Psoas muscle (tissue), 8 donors: Measurements from ENCODE around the gene UBAC2. TPM values are rescaled to one million over a fixed set of nuclear protein-coding genes. Genes with fewer than 3 reads are reported as not detected.

Source experiments
- ATAC-seq, 4 donors: fragments of 200-7000 bp; cut with Tn5 transposase; one replicate each; pipeline ENCODE4 v1.9.1; 2020; ENCODE audit warnings: moderate library complexity in 3 of 4, mild to moderate bottlenecking in 2 of 4
- DNase-seq, 2 donors: peaks; one replicate each; pipeline ENCODE4 v3.0.0-alpha.2; 2020
- H3K27ac ChIP-seq: fragments of 200-600 bp; one replicate; pipeline ENCODE4 v1.8.0; 2022
- H3K27me3 ChIP-seq, 3 donors: fragments of 200-600 bp in 1 of 3; one replicate each; pipeline versions ENCODE4 v1.6.1 to v1.8.0; 2013 to 2022; ENCODE audit warnings: low read length in 2 of 3, mild to moderate bottlenecking in 2 of 3, moderate library complexity in 1 of 3; ENCODE audit not compliant: insufficient read depth in 3 of 3
- H3K36me3 ChIP-seq, 2 donors: fragments of 200-600 bp in 1 of 2; one replicate each; pipeline versions ENCODE4 v1.6.1 to v1.8.0; 2013 to 2022; ENCODE audit warnings: low read depth in 1 of 2, mild to moderate bottlenecking in 1 of 2, moderate library complexity in 1 of 2; ENCODE audit not compliant: insufficient read depth in 1 of 2
- H3K4me1 ChIP-seq: fragments of 200-600 bp; one replicate; pipeline ENCODE4 v1.8.0; 2022
- H3K4me3 ChIP-seq: fragments of 200-600 bp; one replicate; pipeline ENCODE4 v1.8.0; 2022; ENCODE audit warnings: mild to moderate bottlenecking
- H3K9me3 ChIP-seq: fragments of 200-600 bp; one replicate; pipeline ENCODE4 v1.8.0; 2022
- CTCF ChIP-seq: fragments of 200-600 bp; IDR thresholded peaks from one replicate; pipeline ENCODE4 v1.8.0; 2022; ENCODE audit warnings: antibody characterized with exemption
- WGBS, 3 donors: extraction: QIAGEN DNeasy Blood & Tissue Kit; methylation state at CpG; one replicate each; pipeline versions ENCODE4 v1.1.6 to v1.1.7; 2013; 5-methylcytosine and 5-hydroxymethylcytosine counted together
- intact Hi-C, 2 donors: fragments of 100-400 bp; cut with DNase I; formaldehyde crosslinking; loops; one replicate each; pipeline versions ENCODE4 v1.11.0 to v1.14.2; 2022
- polyA plus RNA-seq, 3 donors: library from polyadenylated mRNA; stranded (reverse); fragments of 200-250 nt; gene quantifications; one replicate each; pipeline ENCODE4 v1.2.3, GENCODE V29; 2013
- total RNA-seq, 4 donors: library from RNA; stranded (reverse); fragmentation: NEBNext Ultra II Directional in 2 of 4; extraction: Animal tissue kit (Norgen Biotek cat#: 25700) in 2 of 4; gene quantifications; one replicate each; pipeline versions ENCODE4 v1.2.1 to v1.2.4, GENCODE V29; 2021 to 2023
- donor health status: healthy with polysubstance abuse.
- donor health status: DM: no; HTN: no; CAD: no; lungs with moderate emphysema.
- donor health status: Bipolar disorder and iron deficiency.
- donor health status: healthy.
- donor health status: DM: yes; HTN: yes; CAD: no.
- donor health status: DM: no; HTN: no; CAD: no.
- donor health status: DM: no; HTN: no; CAD: no.
- donor health status: DM: yes; HTN: yes; CAD: no.

Gene UBAC2
- total and polyA plus RNA-seq, 7 donors, result 54.1 to 97.1 (median 71.7) TPM

GRCh38 chr13:99214232-99214631 lies 13.6 kb downstream of the UBAC2 start:
- peaks cover 39% of the 10 kb centered on the region for H3K4me1 ChIP-seq
- peak overlapping the region; percentile 62 for H3K27ac ChIP-seq
- TF ChIP-seq CTCF, result no peak
- intact Hi-C loops, result no loop called here
- H3K27me3 ChIP-seq, result no peaks in the 10 kb centered on the region
- ATAC-seq (no peak), DNase-seq (no peak)
- no peaks in the 10 kb centered on the region for H3K9me3 ChIP-seq
- no peaks in the 10 kb centered on the region for H3K36me3 ChIP-seq
- WGBS, 3 donors, result 56 to 70% (median 58%) methylated on average over 7 of the region's 7 CpGs
- H3K4me3 ChIP-seq, result no peak overlapping the region

GRCh38 chr13:99214731-99215130 lies 14.1 kb downstream of the UBAC2 start:
- intact Hi-C loops, result loop anchor here (5.0 kb wide), 2 partner anchors 43 to 53 kb away; partner anchors contain the start of gene GPR18 (in 1 of the 2)
- no peak overlapping the region for H3K4me3 ChIP-seq
- 29 to 56% (median 53%) methylated on average over 1 of the region's 1 CpG for WGBS, 3 donors
- peaks cover 44% of the 10 kb centered on the region for H3K4me1 ChIP-seq
- no peaks in the 10 kb centered on the region for H3K9me3 ChIP-seq
- DNase-seq, result no peak
- H3K27me3 ChIP-seq, result no peaks in the 10 kb centered on the region
- TF ChIP-seq CTCF, result no peak
- no peak for ATAC-seq
- H3K27ac ChIP-seq, result peak overlapping the region; percentile 62
- no peaks in the 10 kb centered on the region for H3K36me3 ChIP-seq

- H3K4me1 ChIP-seq, result peaks cover 50% of the 10 kb centered on the region
- TF ChIP-seq CTCF, result no peak
- H3K4me3 ChIP-seq, result no peak overlapping the region
- DNase-seq (no peak), ATAC-seq (peak in 2 of 4 donors; percentile 36 to 43)
- H3K27me3 ChIP-seq, result no peaks in the 10 kb centered on the region
- no peaks in the 10 kb centered on the region for H3K36me3 ChIP-seq
- intact Hi-C loops, result loop anchor here (5.0 kb wide), 2 partner anchors 42 to 52 kb away; partner anchors contain the start of gene GPR18 (in 1 of the 2)
- peak overlapping the region; percentile 62 for H3K27ac ChIP-seq
- no peaks in the 10 kb centered on the region for H3K9me3 ChIP-seq
- 71 to 82% (median 74%) methylated on average over 15 of the region's 15 CpGs for WGBS, 3 donors
Observed at GRCh38 chr13:99215184-99215830, 14.7 kb downstream of the UBAC2 start.

- Histone ChIP-seq H3K9me3 (no peaks in the 10 kb centered on the region), H3K36me3 (no peaks in the 10 kb centered on the region), H3K27ac (peak overlapping the region; percentile 77), H3K27me3 (no peaks in the 10 kb centered on the region), H3K4me3 (no peak overlapping the region), H3K4me1 (peaks cover 69% of the 10 kb centered on the region)
- DNase-seq, result no peak
- intact Hi-C loops, result loop anchor here (2.0 to 5.0 kb wide), 3 partner anchors 17 to 50 kb away; partner anchors contain the start of genes GPR18 (in 1 of the 2) and UBAC2 (in 1 of the 2)
- 79 to 86% (median 80%) methylated on average over 20 of the region's 20 CpGs for WGBS, 3 donors
- no peak for ATAC-seq
- TF ChIP-seq CTCF, result no peak
Observed at GRCh38 chr13:99217461-99218110, 16.9 kb downstream of the UBAC2 start.
